Endothelial cell of umbilical vein (primary cell): ENCODE data around the gene ATP6V0D1.

Source experiments
- EZH2 ChIP-seq: IDR thresholded peaks from 2 replicates; pipeline ENCODE4 v1.6.1; 2012; ENCODE audit warnings: borderline replicate concordance, low read depth, mild to moderate bottlenecking, moderate library complexity, low read length, inconsistent platforms; ENCODE audit not compliant: severe bottlenecking
- FOS ChIP-seq: IDR thresholded peaks from 2 replicates; pipeline ENCODE4 v1.6.1; 2011; ENCODE audit warnings: mild to moderate bottlenecking, low read length, moderate library complexity, borderline replicate concordance; ENCODE audit not compliant: insufficient read depth
- JUN ChIP-seq: IDR thresholded peaks from 2 replicates; pipeline ENCODE4 v1.6.1; 2011; ENCODE audit warnings: borderline replicate concordance, low read depth; ENCODE audit not compliant: insufficient read length, insufficient read depth
- MYC ChIP-seq: IDR thresholded peaks from one replicate; pipeline ENCODE4 v1.6.1; 2011; ENCODE audit warnings: mild to moderate bottlenecking, low read depth, low read length
- POLR2A ChIP-seq: IDR thresholded peaks from 2 replicates; pipeline ENCODE4 v1.6.1; 2012; ENCODE audit warnings: low read depth, mild to moderate bottlenecking, control low read depth, low read length
- POLR2AphosphoS5 ChIP-seq: IDR thresholded peaks from 2 replicates; pipeline ENCODE4 v1.6.1; 2012; ENCODE audit warnings: low read depth, mild to moderate bottlenecking, control low read depth, low read length, moderate library complexity; ENCODE audit not compliant: insufficient read depth
- TF ChIP-seq, protein P1 (sequence below), 2 donors: IDR thresholded peaks; 1 replicate in 1 of 2; 2 replicates in 1 of 2; pipeline ENCODE4 v1.5.1; 2011; ENCODE audit warnings: low read length in 2 of 2, mild to moderate bottlenecking in 2 of 2, moderate library complexity in 2 of 2, control low read depth in 1 of 2, inconsistent platforms in 1 of 2, low read depth in 1 of 2; ENCODE audit not compliant: insufficient read depth in 1 of 2; ENCODE audit errors: extremely low read depth in 1 of 2
- TF ChIP-seq, protein P2 (sequence below): IDR thresholded peaks from 2 replicates; pipeline ENCODE4 v1.6.1; 2011; ENCODE audit not compliant: insufficient read depth, insufficient read length

DNA sequence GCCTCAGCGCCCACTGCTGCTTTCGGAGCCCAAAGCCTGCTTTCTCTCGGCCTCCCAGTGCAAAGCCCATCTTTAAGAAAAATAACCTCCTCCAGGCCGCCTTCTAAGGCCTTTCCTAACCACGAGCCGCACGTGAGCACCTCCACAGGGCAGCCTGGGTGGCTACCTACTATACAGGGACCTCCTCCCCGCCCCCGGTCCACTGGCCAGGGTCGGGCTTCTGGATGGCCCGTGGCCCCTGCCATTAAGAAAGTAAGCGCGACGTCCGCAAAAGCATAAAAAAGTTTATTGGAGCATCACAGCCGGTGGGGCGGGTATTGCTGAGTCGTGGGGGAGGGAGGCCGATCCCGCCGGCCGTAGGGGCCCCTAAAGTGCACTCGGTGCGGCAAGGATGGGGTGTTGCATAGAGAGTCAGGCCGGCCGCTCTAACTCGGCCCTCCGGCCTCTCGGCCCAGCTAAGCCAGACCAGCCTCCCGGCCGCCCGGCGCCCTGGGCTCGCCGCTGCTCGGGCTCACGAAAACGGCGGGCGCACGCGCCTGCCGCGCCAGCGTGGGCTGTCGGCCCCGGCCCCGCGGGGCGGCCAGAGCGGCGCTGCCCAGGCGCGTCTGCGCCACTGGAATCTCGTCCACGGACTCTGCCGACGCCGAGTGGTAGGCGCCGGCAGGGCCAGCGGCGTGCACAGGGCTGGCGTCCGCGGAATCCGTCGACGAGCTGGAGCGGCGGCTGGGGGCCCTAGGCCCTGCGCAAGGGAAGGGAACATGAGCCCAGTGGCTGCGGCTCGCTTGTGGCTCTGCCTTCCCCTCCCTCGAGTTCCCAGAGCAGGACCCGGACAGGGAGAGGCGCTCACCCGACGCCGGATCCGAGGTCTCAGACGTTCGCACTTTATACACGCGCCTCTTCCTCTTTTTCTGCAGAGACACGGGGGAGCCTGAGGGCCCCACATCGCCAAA is 86.5 kb downstream of the ATP6V0D1 start:
- TF ChIP-seq, protein P1, sequence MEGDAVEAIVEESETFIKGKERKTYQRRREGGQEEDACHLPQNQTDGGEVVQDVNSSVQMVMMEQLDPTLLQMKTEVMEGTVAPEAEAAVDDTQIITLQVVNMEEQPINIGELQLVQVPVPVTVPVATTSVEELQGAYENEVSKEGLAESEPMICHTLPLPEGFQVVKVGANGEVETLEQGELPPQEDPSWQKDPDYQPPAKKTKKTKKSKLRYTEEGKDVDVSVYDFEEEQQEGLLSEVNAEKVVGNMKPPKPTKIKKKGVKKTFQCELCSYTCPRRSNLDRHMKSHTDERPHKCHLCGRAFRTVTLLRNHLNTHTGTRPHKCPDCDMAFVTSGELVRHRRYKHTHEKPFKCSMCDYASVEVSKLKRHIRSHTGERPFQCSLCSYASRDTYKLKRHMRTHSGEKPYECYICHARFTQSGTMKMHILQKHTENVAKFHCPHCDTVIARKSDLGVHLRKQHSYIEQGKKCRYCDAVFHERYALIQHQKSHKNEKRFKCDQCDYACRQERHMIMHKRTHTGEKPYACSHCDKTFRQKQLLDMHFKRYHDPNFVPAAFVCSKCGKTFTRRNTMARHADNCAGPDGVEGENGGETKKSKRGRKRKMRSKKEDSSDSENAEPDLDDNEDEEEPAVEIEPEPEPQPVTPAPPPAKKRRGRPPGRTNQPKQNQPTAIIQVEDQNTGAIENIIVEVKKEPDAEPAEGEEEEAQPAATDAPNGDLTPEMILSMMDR (IDR thresholded peaks at IDR 0.05; ENCODE audit: extremely low read depth in 1 of 2, insufficient read depth in 1 of 2, low read depth in 1 of 2, low read length in 2 of 2), result no peak
- TF ChIP-seq EZH2 (peak; percentile 69), JUN (no peak), POLR2AphosphoS5 (peak; percentile 17), MYC (no peak), POLR2A (no peak), FOS (no peak)
- TF ChIP-seq, protein P2, sequence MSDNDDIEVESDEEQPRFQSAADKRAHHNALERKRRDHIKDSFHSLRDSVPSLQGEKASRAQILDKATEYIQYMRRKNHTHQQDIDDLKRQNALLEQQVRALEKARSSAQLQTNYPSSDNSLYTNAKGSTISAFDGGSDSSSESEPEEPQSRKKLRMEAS, result no peak
